Keratinocyte (primary cell): ENCODE data around the gene DLX3. TPM values are rescaled to one million over a fixed set of nuclear protein-coding genes. Genes with fewer than 3 reads are reported as not detected.

Source experiments
- DNase-seq: peaks from one replicate; pipeline ENCODE4 v3.0.0-alpha.2; 2011; ENCODE audit warnings: low read depth, missing footprints, low spot score
- FAIRE-seq: peaks from 2 replicates; lab custom pipeline; 2011; peaks lifted over from hg19 to GRCh38; lab: Jason Lieb, UNC
- H2AFZ ChIP-seq: 2 replicates; pipeline ENCODE4 v1.6.0; 2012; ENCODE audit warnings: low read length, control low read depth, inconsistent platforms; ENCODE audit not compliant: control insufficient read depth
- H3K27ac ChIP-seq: 2 replicates; pipeline ENCODE4 v1.5.1; 2011; ENCODE audit warnings: low read length; ENCODE audit not compliant: control insufficient read depth, insufficient read depth
- H3K27me3 ChIP-seq: 3 replicates; pipeline ENCODE4 v1.6.0; 2011; ENCODE audit warnings: low read length; ENCODE audit not compliant: control insufficient read depth, insufficient read depth; ENCODE audit errors: extremely low read depth
- H3K36me3 ChIP-seq, 2 experiments: 2 replicates in 1 of 2; 3 replicates in 1 of 2; pipeline ENCODE4 v1.5.1; 2011; ENCODE audit warnings: low read length in 2 of 2, mild to moderate bottlenecking in 1 of 2; ENCODE audit not compliant: control insufficient read depth in 2 of 2, insufficient read depth in 2 of 2; ENCODE audit errors: extremely low read depth in 1 of 2
- H3K4me1 ChIP-seq: 3 replicates; pipeline ENCODE4 v1.5.1; 2011; ENCODE audit warnings: low read length; ENCODE audit not compliant: control insufficient read depth, insufficient read depth; ENCODE audit errors: extremely low read depth
- H3K4me2 ChIP-seq: 3 replicates; pipeline ENCODE4 v1.6.0; 2011; ENCODE audit warnings: low read depth, low read length; ENCODE audit not compliant: control insufficient read depth, insufficient read depth; ENCODE audit errors: extremely low read depth
- H3K4me3 ChIP-seq, 3 experiments: fragments of 200-600 bp in 1 of 3; sonication (generic) in 1 of 3; 2 replicates in 2 of 3; 3 replicates in 1 of 3; pipeline ENCODE4 v1.5.1; 2011 to 2016; ENCODE audit warnings: low read length in 3 of 3, mild to moderate bottlenecking in 3 of 3, control low read depth in 2 of 3, inconsistent platforms in 1 of 3, low read depth in 1 of 3, mixed read lengths in 1 of 3, mixed run types in 1 of 3, moderate library complexity in 1 of 3; ENCODE audit not compliant: control insufficient read depth in 2 of 3, insufficient read depth in 2 of 3; ENCODE audit errors: extremely low read depth in 1 of 3
- H3K79me2 ChIP-seq: 2 replicates; pipeline ENCODE4 v1.6.0; 2012; ENCODE audit warnings: low read length; ENCODE audit not compliant: control insufficient read depth, insufficient read depth
- H3K9ac ChIP-seq: 3 replicates; pipeline ENCODE4 v1.6.0; 2011; ENCODE audit warnings: low read length; ENCODE audit not compliant: control insufficient read depth, insufficient read depth; ENCODE audit errors: extremely low read depth
- H3K9me1 ChIP-seq: 3 replicates; pipeline ENCODE4 v1.6.0; 2011; ENCODE audit warnings: low read length; ENCODE audit not compliant: control insufficient read depth, insufficient read depth; ENCODE audit errors: extremely low read depth
- H3K9me3 ChIP-seq: 2 replicates; pipeline ENCODE4 v1.5.1; 2012; ENCODE audit warnings: low read depth, low read length; ENCODE audit not compliant: control insufficient read depth
- H4K20me1 ChIP-seq: 3 replicates; pipeline ENCODE4 v1.6.0; 2011; ENCODE audit warnings: low read length; ENCODE audit not compliant: control insufficient read depth, insufficient read depth; ENCODE audit errors: extremely low read depth
- CTCF ChIP-seq, 3 experiments: IDR thresholded peaks in 1 of 3; conservative IDR thresholded peaks in 1 of 3; optimal IDR thresholded peaks in 1 of 3; 2 replicates in 2 of 3; 3 replicates in 1 of 3; pipeline versions ENCODE3 to v1.5.1; 2011; ENCODE audit warnings: low read length in 3 of 3, mild to moderate bottlenecking in 3 of 3, moderate library complexity in 2 of 3, control low read depth in 1 of 3, inconsistent platforms in 1 of 3; ENCODE audit not compliant: insufficient read depth in 2 of 3; ENCODE audit errors: extremely low read depth in 1 of 3
- EZH2 ChIP-seq: IDR thresholded peaks from one replicate; pipeline ENCODE4 v1.6.1; 2012; ENCODE audit warnings: inconsistent platforms, mild to moderate bottlenecking, low read length, moderate library complexity
- dilution Hi-C: fragments of 300-500 bp; cut with MboI; formaldehyde crosslinking; loops from one replicate; pipeline ENCODE4 v1.7.0; 2020; ENCODE audit warnings: low sequenced_read_pairs; ENCODE audit not compliant: extremely low pct_ligation_motif_present
- polyA plus RNA-seq, 5 experiments: library from polyadenylated mRNA; depleted of rRNA in 3 of 5; stranded (reverse) in 3 of 5; stranded (forward) in 1 of 5; unstranded in 1 of 5; fragments of >200 nt; gene quantifications; 1 replicate in 1 of 5; 2 replicates in 3 of 5; 3 replicates in 1 of 5; pipeline versions ENCODE4 v1.2.1 to v1.2.3, GENCODE V29; 2011 to 2012; ENCODE audit warnings: missing spikeins in 2 of 5, low read depth in 1 of 5, low replicate concordance in 1 of 5

The DLX3 gene
- polyA plus RNA-seq, 1 donor (not counting 4 experiments of a cell fraction or from before 2014, with no cell fraction given), result 0.72 TPM

GRCh38 chr17:50023520-50023919 lies 28.5 kb upstream of the DLX3 start:
- peaks cover 13% of the 10 kb centered on the region for H3K9me3 ChIP-seq
- no peaks in the 10 kb centered on the region for H3K79me2 ChIP-seq
- H3K27ac ChIP-seq, result no peak overlapping the region
- no peak for DNase-seq
- TF ChIP-seq EZH2, result no peak
- TF ChIP-seq CTCF (optimal IDR thresholded peaks at IDR 0.05 in 1 of 3, IDR thresholded peaks at IDR 0.05 in 1 of 3, conservative IDR thresholded peaks at IDR 0.05 in 1 of 3; ENCODE audit: extremely low read depth in 1 of 3, insufficient read depth in 2 of 3, low read length in 3 of 3), result no peak
- FAIRE-seq, result no peak
- no peaks in the 10 kb centered on the region for H3K36me3 ChIP-seq
- no peak overlapping the region for H3K4me3 ChIP-seq
- peaks cover 25% of the 10 kb centered on the region for H3K4me1 ChIP-seq
- no peaks in the 10 kb centered on the region for H3K27me3 ChIP-seq
- no peak overlapping the region for H2AFZ ChIP-seq
- H3K4me2 ChIP-seq, result no peak overlapping the region
- no peaks in the 10 kb centered on the region for H4K20me1 ChIP-seq
- H3K9ac ChIP-seq, result no peak overlapping the region
- dilution Hi-C loops, result no loop called here
- H3K9me1 ChIP-seq, result no peaks in the 10 kb centered on the region

- Histone ChIP-seq H3K9me3 (peaks cover 13% of the 10 kb centered on the region), H3K4me1 (peaks cover 18% of the 10 kb centered on the region), H3K9ac (no peak overlapping the region), H3K4me2 (no peak overlapping the region), H4K20me1 (no peaks in the 10 kb centered on the region), H3K9me1 (no peaks in the 10 kb centered on the region), H2AFZ (no peak overlapping the region), H3K27ac (no peak overlapping the region), H3K27me3 (no peaks in the 10 kb centered on the region), H3K36me3 (no peaks in the 10 kb centered on the region), H3K79me2 (no peaks in the 10 kb centered on the region), H3K4me3 (no peak overlapping the region)
- FAIRE-seq (no peak), DNase-seq (no peak)
- dilution Hi-C loops, result no loop called here
- no peak for TF ChIP-seq EZH2
- TF ChIP-seq CTCF (optimal IDR thresholded peaks at IDR 0.05 in 1 of 3, IDR thresholded peaks at IDR 0.05 in 1 of 3, conservative IDR thresholded peaks at IDR 0.05 in 1 of 3; ENCODE audit: extremely low read depth in 1 of 3, insufficient read depth in 2 of 3, low read length in 3 of 3), result no peak
These were observed 27.6 kb upstream of the DLX3 start for GRCh38 chr17:50022463-50023130.
